ENCODE measurements around the gene RHBDL1. TPM values are rescaled to one million over a fixed set of nuclear protein-coding genes. Genes with fewer than 3 reads are reported as not detected.
A peak's percentile ranks its signal among the peaks of the same experiment; 100 is the strongest.

The RHBDL1 gene
- total RNA-seq, 1 experiment from 2014 or later, result 12.7 TPM

GRCh38 chr16:684961-685696 lies 9.7 kb downstream of the RHBDL1 start:
- Histone ChIP-seq H3K79me2 (ENCODE audit: insufficient read depth, low read length) (peaks cover 54% of the 10 kb centered on the region), H3K4me3 (replicated peaks in 1 of 2; ENCODE audit: low read depth in 1 of 2, low read length in 2 of 2) (peak overlapping the region; percentile 71 to 90; a peak in 3 of 4 replicates), H3K4me1 (ENCODE audit: control insufficient read depth in 1 of 2, insufficient read depth in 2 of 2, low read length in 2 of 2) (peaks cover 21 to 60% of the 10 kb centered on the region in 2 experiments), H3K36me3 (ENCODE audit: control insufficient read depth in 1 of 2, insufficient read depth in 2 of 2, low read length in 2 of 2) (peaks cover 0 to 33% of the 10 kb centered on the region in 2 experiments; a peak in 2 of 4 replicates), H3K9me3 (ENCODE audit: control insufficient read depth in 1 of 2, insufficient read depth in 1 of 2, low read depth in 1 of 2, low read length in 2 of 2) (no peaks in the 10 kb centered on the region), H3K9ac (ENCODE audit: low read length) (peak overlapping the region; percentile 92), H3K9me2 (ENCODE audit: insufficient read depth) (no peaks in the 10 kb centered on the region), H3K27ac (ENCODE audit: low read depth, low read length) (peak overlapping the region; percentile 98), H3K4me2 (ENCODE audit: low read length) (peak overlapping the region; percentile 97), H3K27me3 (ENCODE audit: insufficient read depth, low read length) (no peaks in the 10 kb centered on the region), H2AFZ (ENCODE audit: low read depth, low read length, poor library complexity, severe bottlenecking) (no peak overlapping the region), H4K20me1 (ENCODE audit: insufficient read depth) (no peaks in the 10 kb centered on the region)
- intact Hi-C loops (cut with micrococcal nuclease), result no loop called here
- ChIA-PET CTCF (interaction anchor here (1.2 to 1.4 kb wide), 2 partner anchors 10 to 33 kb away, joined by 3 to 6 read pairs; no protein-coding TSS in a partner anchor), POLR2A (no interaction called here), RAD21 (ENCODE audit: low non-redundant PET in 1 of 2, low total read pairs in 2 of 2, uncharacterized antibody in 2 of 2, unreplicated experiment in 2 of 2) (no interaction called here)
- ATAC-seq (no peak), DNase-seq (ENCODE audit: low read depth, low spot score) (no peak)
- BruUV-seq (replicated peaks), result no TSS peak
- TF ChIP-seq POLR2A (IDR thresholded peaks at IDR 0.05; ENCODE audit: borderline replicate concordance, extremely low read depth, insufficient read depth, insufficient read length), result peak; percentile 38
- TF ChIP-seq FOSL1 (IDR thresholded peaks at IDR 0.05; ENCODE audit: low read depth), result no peak

- Histone ChIP-seq H3K9me3 (ENCODE audit: control insufficient read depth in 1 of 2, insufficient read depth in 1 of 2, low read depth in 1 of 2, low read length in 2 of 2) (no peaks in the 10 kb centered on the region), H4K20me1 (ENCODE audit: insufficient read depth) (no peaks in the 10 kb centered on the region), H3K9ac (ENCODE audit: low read length) (no peak overlapping the region), H3K4me3 (replicated peaks in 1 of 2; ENCODE audit: low read depth in 1 of 2, low read length in 2 of 2) (no peak overlapping the region), H3K9me2 (ENCODE audit: insufficient read depth) (no peaks in the 10 kb centered on the region), H3K4me1 (ENCODE audit: control insufficient read depth in 1 of 2, insufficient read depth in 2 of 2, low read length in 2 of 2) (peaks cover 21 to 63% of the 10 kb centered on the region in 2 experiments), H3K79me2 (ENCODE audit: insufficient read depth, low read length) (peaks cover 49% of the 10 kb centered on the region), H3K4me2 (ENCODE audit: low read length) (peak overlapping the region; percentile 97), H3K27me3 (ENCODE audit: insufficient read depth, low read length) (no peaks in the 10 kb centered on the region), H3K27ac (ENCODE audit: low read depth, low read length) (peak overlapping the region; percentile 0; the same call in 1 of the 2 replicates), H3K36me3 (ENCODE audit: control insufficient read depth in 1 of 2, insufficient read depth in 2 of 2, low read length in 2 of 2) (peaks cover 0 to 33% of the 10 kb centered on the region in 2 experiments; a peak in 2 of 4 replicates), H2AFZ (ENCODE audit: low read depth, low read length, poor library complexity, severe bottlenecking) (no peak overlapping the region)
- ChIA-PET RAD21 (ENCODE audit: low non-redundant PET in 1 of 2, low total read pairs in 2 of 2, uncharacterized antibody in 2 of 2, unreplicated experiment in 2 of 2) (no interaction called here), CTCF (interaction anchor here (1.4 kb wide), 1 partner anchor 10 kb away, joined by 6 read pairs; no protein-coding TSS in a partner anchor), POLR2A (no interaction called here)
- intact Hi-C loops (cut with micrococcal nuclease), result no loop called here
- TF ChIP-seq CBX3 (IDR thresholded peaks at IDR 0.05; ENCODE audit: low read depth) (no peak), EZH2 (IDR thresholded peaks at IDR 0.05) (no peak), CTCF (IDR thresholded peaks at IDR 0.05 in 2 of 3, conservative IDR thresholded peaks at IDR 0.05 in 1 of 3; ENCODE audit: borderline replicate concordance in 1 of 3, insufficient read depth in 1 of 3, low read depth in 2 of 3, low read length in 2 of 3) (peak in 2 of 3 experiments; percentile 69 to 88; a peak in 4 of 6 replicates), YY1 (IDR thresholded peaks at IDR 0.05; ENCODE audit: extremely low read depth, insufficient replicate concordance, low read depth, low read length) (no peak), ZBTB33 (IDR thresholded peaks at IDR 0.05; ENCODE audit: extremely low read depth, insufficient replicate concordance, low read length) (no peak), ZNF274 (IDR thresholded peaks at IDR 0.05; ENCODE audit: low read depth, low read length) (no peak), ELF1 (IDR thresholded peaks at IDR 0.05; ENCODE audit: borderline replicate concordance, low read depth) (no peak), POLR2AphosphoS5 (IDR thresholded peaks at IDR 0.05; ENCODE audit: low read depth, low read length) (peak; percentile 32; the same call in 1 of the 2 replicates)
- ATAC-seq, result peak; percentile 16; the same call in 1 of the 2 replicates
- DNase-seq (ENCODE audit: low read depth, low spot score), result no peak
- no TSS peak for BruUV-seq (replicated peaks)
These were observed 10.5 kb downstream of the RHBDL1 start for GRCh38 chr16:685967-686366.

Data from HCT116 (cell line).